HTR-8/SVneo (cell line): Measurements from ENCODE around the gene IFTAP.
"Not testable (repeated sequence)": the region's sequence is repeated elsewhere in the genome, so short reads cannot be mapped to it uniquely, and the experiment has no call there.

Experiments used
- DNase-seq: peaks from one replicate; pipeline ENCODE4 v3.0.0; 2011; ENCODE audit warnings: low spot score, mixed read lengths; ENCODE audit not compliant: insufficient read length
- FAIRE-seq: peaks from 2 replicates; lab custom pipeline; 2011; peaks lifted over from hg19 to GRCh38; lab: Jason Lieb, UNC

IFTAP gene, protein sequence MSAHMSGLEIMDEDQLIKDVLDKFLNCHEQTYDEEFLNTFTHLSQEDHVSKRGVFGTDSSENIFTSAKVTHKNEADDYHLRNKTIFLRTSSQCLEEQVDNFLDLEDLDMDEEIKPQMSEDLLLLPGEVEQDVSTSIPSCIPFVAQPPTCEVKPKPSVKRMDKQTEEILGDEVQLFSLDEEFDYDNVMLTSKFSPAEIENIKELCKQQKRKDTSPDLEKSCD

DNA sequence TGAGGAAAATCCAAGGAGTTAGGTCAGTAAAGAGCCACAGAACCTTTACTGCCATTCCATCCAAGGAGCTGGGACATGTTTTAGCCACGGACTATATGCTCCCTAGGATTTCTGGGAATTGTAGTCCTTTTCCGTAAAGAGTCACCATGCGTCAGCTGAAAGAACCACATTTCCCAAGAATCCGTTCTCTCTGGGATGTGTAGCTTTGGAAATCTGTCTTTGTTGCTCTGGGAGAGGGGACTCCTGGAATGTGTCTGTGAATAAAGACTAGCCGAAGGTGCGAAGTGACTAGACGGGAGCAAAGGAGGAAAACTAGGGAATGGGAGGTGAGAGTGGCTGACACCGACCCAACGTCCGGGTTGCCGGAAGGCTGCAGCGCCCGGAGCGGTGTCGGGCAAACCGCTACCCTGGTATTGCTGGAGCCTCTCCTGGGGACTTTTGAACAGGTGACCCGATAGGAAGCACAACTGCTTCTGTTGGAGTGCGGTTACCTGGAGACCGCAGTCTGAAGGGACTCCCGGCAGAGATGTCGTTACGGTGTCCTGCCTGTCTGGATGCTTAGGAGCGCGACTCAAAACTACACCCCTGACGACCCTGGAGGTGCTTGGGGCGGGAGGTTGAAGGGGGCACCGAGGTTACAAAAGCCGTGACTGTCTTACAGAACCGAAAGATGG, at the start of gene IFTAP:
TSS of gene IFTAP (plus strand) at position 187 of the 674 bp plus-strand sequence. CDS start 15,602 bp downstream, outside the sequence.
- DNase-seq (peak; percentile 85), FAIRE-seq (peak; percentile 94)

GRCh38 chr11:36550385-36551115, 43.8 kb upstream of the IFTAP start:
- no peak for FAIRE-seq
- DNase-seq = no peak

DNA sequence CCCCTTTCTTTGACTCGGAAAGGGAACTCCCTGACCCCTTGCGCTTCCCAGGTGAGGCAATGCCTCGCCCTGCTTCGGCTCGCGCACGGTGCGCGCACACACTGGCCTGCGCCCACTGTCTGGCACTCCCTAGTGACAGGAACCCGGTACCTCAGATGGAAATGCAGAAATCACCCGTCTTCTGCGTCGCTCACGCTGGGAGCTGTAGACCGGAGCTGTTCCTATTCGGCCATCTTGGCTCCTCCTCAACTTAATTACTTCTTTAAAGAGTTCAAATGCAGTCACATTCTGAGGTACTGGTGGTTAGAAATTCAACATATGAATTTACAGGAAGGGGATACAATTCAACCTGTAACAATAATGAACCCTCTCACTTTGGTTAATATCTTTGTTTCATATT, 36.9 kb upstream of the IFTAP start:
- not testable (repeated sequence) for DNase-seq, FAIRE-seq

- no peak for DNase-seq
- no peak for FAIRE-seq
Measured at GRCh38 chr11:36557991-36558390, 36.3 kb upstream of the IFTAP start.

DNA sequence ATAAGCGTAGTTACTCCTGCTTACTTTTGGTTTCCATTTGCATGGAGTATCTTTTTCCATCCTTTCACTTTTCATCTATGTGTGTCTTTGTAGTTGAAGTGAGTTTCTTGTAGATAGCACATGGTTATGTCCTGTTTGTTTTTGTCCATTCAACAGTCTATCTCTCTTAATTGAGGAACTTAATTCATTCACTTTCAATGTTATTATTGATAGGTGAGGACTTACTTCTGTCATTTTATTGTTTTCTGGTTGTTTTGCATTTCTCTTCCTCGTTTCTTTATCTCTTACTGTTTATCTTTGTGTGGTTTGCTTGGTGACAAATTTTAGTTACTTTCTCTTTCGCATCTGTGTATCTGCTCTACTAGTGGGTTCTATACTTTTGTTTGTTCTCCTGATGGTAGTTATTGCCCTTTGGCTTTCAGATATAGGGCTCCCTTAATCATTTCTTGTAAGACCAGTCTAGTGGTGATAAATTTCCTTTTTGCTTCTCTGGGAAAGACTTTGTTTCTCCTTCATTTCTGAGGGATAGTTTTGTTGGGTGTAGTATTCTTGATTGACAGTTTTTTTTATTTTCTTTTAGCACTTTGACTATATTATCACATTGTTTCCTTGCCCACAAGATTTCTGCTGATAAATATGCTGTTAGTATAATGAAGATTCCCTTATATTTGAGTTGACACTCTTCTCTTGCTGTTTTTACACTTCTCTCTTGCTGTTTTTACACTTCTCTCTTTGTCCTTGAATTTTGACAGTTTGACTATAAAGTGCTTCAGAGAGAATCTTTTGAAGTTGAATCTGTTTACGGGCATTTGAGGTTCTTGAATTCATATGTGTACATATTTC, 35.5 kb upstream of the IFTAP start:
- DNase-seq (no peak), FAIRE-seq (no peak)

DNA sequence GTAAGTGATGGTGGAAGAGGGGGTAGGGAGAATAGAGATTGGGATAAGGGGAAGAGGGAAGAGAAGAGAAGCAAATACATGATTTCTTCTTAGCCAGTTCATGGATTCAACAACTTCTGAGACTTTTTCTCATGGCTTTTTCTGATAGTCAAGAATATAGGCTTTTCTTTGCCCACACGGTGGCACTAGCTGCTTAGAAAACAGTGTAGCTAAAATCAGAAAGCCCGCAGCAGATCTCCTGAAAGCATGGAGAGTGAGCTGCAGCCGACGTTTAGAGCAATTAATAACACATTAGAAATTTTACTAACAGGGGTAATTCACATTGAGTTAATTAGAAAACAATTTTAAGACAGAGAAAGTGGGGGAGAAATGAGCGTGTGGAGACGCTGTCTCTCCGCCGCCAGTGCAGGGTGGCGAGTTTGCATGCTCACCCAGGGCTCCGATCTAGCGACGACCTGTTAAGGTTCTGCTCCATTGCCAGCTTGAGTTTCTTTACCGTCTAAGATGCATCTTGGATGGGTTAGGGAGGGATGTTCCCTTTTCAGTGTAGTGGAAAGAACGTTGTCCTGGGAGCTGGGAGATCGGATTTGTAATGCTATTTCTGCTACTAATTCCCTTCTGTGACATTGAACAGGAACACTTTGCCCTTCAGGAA, 29.8 kb upstream of the IFTAP start:
- FAIRE-seq = no peak
- peak; percentile 60 for DNase-seq

DNA sequence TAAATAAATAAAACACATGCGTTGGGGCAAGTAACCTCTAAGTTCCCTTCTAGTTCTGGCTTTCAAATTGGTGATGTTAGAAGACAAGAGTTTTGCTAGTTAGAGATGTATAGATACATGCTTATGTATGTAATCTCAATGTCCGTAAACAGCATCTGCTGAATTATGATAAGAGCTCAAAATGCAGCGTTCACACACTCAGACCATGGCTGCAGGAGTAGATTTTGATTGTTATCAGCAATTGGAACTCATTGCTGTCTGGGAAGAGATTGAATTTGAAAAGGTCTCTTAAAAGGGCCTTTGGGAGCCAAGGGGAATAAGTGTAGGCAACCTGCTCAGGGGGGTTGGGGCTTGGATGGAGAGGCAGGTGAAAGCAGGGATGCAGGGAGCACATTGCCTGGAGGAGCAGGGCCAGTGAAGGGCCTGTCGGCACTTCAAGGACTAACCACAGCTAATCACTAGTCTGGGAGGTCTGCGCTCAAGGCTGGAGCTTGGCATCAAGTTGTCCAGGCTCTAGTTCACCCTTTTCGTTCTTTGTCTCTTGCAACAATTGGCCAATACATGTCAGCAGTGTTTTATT, 29.2 kb upstream of the IFTAP start:
- no peak for FAIRE-seq
- no peak for DNase-seq

DNA sequence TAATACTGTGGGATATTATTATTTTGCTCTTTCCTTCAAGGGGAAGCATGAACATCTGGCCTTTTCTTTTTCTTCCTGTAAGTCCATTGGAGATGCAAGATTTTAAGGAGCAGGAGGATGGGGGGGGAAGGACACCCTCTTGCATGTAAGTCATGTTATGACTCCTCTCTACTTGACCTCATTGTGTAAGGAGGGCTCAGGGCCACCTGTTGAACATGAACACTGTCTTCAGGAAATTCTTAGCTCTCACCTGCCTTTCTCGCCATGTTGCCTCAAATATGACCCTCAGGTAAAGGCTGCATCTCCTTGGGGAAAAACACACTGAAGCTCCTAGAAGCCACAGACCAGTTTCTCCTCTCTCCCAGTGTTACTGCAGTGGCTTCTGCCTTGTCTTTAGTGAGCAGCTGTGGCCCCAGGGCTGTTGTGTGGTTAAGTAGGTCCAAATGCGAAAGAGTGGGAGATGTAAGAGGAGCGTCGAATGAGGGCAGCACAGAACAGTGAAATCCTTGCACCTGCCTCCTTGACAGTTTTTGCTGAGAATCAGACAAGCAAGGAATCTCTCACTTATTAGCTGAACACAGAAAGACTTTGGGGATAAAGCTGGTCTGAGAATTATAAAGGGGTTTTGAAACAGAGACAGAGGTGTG, 27.8 kb upstream of the IFTAP start:
- FAIRE-seq = no peak
- DNase-seq = no peak

DNA sequence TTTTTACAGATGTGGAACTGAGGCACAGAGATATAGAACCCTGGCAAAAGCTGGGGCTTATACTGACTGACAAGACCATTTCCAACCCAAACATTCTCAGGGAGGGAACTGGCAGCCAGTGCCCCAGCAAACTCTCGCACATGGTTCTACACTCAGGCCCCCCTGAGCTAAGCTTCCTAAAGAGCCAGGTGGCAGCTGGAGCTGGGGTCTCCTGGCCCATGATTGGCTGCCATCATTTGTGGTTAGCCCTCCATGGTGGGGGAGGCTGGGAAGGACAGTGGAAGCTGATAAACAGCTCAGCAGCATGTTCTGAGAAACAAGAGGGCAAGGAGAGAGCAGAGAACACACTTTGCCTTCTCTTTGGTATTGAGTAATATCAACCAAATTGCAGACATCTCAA, 26.6 kb upstream of the IFTAP start, which contains the start of gene RAG1:
TSS of gene RAG1 (plus strand) at position 314 of the 400 bp plus-strand sequence. CDS start 5,298 bp downstream, outside the sequence.
- no peak for FAIRE-seq
- no peak for DNase-seq

GRCh38 chr11:36569095-36569494, 25.2 kb upstream of the IFTAP start:
- no peak for FAIRE-seq

GRCh38 chr11:36574486-36574885, 19.8 kb upstream of the IFTAP start:
- no peak for DNase-seq
- no peak for FAIRE-seq

More at GRCh38 chr11:36569095-36569494, 25.2 kb upstream of the IFTAP start:
- DNase-seq = no peak

DNA sequence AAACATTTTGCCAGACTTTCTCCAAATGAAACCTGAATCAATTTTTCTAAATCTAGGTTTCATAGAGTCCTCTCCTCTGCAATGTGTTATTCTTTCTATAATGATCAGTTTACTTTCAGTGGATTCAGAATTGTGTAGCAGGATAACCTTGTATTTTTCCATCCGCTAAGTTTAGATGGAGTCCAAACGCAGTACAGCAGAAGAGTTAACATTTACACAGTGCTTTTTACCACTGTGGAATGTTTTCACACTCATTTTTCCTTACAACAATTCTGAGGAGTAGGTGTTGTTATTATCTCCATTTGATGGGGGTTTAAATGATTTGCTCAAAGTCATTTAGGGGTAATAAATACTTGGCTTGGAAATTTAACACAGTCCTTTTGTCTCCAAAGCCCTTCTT, 16.9 kb upstream of the IFTAP start:
- DNase-seq (no peak), FAIRE-seq (no peak)

- no peak for FAIRE-seq
Measured at GRCh38 chr11:36577859-36578258, 16.4 kb upstream of the IFTAP start.

DNA sequence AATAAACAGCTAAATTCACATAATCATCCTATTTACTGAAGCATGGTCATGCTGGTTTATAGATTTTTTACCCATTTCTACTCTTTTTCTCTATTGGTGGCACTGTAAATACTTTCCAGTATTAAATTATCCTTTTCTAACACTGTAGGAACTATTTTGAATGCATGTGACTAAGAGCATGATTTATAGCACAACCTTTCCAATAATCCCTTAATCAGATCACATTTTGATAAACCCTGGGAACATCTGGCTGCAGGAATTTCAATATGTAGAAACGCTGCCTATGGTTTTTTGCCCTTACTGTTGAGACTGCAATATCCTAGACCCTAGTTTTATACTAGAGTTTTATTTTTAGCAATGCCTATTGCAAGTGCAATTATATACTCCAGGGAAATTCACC, 15.8 kb upstream of the IFTAP start:
- DNase-seq (no peak), FAIRE-seq (no peak)

More at GRCh38 chr11:36577859-36578258, 16.4 kb upstream of the IFTAP start:
- no peak for DNase-seq

DNA sequence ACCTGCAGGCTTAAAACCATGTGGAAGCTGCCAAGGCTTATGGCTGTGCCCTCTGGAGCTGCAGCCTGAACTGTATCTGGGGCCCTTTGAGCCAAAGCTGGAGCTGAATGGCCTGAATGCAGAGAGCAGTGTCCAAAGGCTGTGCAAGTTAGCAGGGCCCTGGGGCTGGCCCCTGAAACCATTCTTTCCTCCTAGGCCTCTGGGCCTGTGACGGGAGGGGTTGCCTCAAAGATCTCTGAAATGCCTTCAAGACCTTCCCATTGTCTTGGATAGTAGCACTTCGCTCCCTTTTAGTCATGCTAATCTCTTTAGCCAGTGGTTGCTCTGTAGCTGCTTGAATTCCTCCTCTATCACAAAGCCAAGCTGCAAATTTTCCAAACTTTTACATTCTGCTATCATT, 12.8 kb upstream of the IFTAP start:
- FAIRE-seq (no peak), DNase-seq (no peak)

- FAIRE-seq (no peak), DNase-seq (no peak)
Measured at GRCh38 chr11:36583667-36584066, 10.6 kb upstream of the IFTAP start.

DNA sequence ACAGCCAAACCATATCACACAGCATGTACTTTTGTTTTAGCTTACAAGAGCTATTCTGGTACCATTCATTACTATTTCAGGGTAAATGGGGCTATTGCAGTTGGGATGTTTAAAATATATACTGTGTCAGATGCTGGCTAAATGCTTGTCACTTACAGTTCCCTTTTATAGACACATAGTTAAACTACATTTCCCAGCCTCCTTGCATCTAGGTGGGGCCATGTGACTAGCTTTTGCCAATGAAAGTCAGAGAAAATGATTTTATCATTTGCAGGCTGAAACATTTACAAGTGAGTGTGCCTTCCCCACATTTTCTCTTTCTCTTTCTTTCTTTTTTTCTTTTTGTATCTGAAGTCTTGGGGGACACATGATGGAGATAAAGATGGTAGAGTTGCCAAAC, 7.8 kb upstream of the IFTAP start:
- no peak for FAIRE-seq
- DNase-seq = no peak

DNA sequence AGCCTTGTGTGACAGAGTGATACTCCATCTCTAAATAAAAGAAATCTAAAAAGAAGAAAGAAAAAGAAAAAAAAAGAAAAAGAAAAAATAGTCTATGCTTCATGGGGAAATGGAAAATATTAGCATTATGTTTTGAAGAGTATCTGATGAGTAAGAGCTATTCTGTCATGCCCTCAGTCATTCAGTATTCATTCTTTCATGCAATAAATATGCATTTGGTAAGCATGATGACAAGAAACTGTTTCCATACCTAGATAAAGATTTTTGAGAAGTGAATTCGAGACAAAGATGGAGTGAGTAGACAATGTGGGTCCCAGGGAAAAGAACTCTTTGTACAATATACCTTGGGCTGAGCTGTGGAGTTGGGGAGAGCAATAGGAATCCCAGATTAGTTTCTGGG, 6.2 kb upstream of the IFTAP start:
- FAIRE-seq = no peak
- DNase-seq = no peak

DNA sequence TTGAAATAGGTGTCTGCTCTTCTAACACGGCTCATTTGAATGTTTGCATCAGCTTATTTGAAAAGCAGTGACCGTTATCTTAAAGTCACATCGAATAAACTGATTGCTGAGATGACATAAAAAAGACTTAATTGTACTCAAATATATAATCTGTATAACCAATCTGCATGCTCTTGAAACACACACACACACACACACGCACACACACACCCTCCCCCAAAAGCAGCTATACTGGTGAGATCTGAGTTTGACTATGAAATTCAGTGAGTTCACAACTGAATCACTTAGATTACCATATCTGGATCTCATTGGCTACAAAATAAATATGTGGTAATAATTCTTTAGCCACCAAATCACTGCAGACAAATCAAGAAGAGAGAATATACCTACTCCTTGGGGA, 3.8 kb upstream of the IFTAP start:
- no peak for FAIRE-seq

More for the DNA sequence above, 3.8 kb upstream of the IFTAP start:
- DNase-seq = no peak
